OCI-LY3 (cell line): ENCODE data around the gene CRTC1.

Experiments used
- CTCF ChIP-seq: fragments of 200-600, 300-600 bp; sonication (generic); IDR thresholded peaks from 2 replicates; pipeline ENCODE4 v1.5.1; 2014; ENCODE audit warnings: antibody characterized with exemption, low read length, low read depth
- EZH2phosphoT487 ChIP-seq: fragments of 200-600 bp; shearing (Covaris generic); IDR thresholded peaks from 2 replicates; pipeline ENCODE4 v1.6.1; 2018; ENCODE audit warnings: antibody characterized with exemption, mixed run types, low read depth

- TF ChIP-seq CTCF: no peak
- TF ChIP-seq EZH2phosphoT487: no peak
Observed at GRCh38 chr19:18804643-18805042, 121.2 kb downstream of the CRTC1 start.
